ENCODE results near the gene PLXNB2.

- TF ChIP-seq, protein P1, sequence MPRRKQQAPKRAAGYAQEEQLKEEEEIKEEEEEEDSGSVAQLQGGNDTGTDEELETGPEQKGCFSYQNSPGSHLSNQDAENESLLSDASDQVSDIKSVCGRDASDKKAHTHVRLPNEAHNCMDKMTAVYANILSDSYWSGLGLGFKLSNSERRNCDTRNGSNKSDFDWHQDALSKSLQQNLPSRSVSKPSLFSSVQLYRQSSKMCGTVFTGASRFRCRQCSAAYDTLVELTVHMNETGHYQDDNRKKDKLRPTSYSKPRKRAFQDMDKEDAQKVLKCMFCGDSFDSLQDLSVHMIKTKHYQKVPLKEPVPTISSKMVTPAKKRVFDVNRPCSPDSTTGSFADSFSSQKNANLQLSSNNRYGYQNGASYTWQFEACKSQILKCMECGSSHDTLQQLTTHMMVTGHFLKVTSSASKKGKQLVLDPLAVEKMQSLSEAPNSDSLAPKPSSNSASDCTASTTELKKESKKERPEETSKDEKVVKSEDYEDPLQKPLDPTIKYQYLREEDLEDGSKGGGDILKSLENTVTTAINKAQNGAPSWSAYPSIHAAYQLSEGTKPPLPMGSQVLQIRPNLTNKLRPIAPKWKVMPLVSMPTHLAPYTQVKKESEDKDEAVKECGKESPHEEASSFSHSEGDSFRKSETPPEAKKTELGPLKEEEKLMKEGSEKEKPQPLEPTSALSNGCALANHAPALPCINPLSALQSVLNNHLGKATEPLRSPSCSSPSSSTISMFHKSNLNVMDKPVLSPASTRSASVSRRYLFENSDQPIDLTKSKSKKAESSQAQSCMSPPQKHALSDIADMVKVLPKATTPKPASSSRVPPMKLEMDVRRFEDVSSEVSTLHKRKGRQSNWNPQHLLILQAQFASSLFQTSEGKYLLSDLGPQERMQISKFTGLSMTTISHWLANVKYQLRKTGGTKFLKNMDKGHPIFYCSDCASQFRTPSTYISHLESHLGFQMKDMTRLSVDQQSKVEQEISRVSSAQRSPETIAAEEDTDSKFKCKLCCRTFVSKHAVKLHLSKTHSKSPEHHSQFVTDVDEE (CRISPR knock-in tag; IDR thresholded peaks at IDR 0.05), result no peak
- TF ChIP-seq TOX (CRISPR knock-in tag; IDR thresholded peaks at IDR 0.05; ENCODE audit: borderline replicate concordance) (no peak), ESRRG (CRISPR knock-in tag; IDR thresholded peaks at IDR 0.05) (no peak), PPARA (CRISPR knock-in tag; IDR thresholded peaks at IDR 0.05; ENCODE audit: borderline replicate concordance) (no peak), CREB5 (CRISPR knock-in tag; IDR thresholded peaks at IDR 0.05; ENCODE audit: low read depth) (no peak), RARB (CRISPR knock-in tag; IDR thresholded peaks at IDR 0.05) (no peak), TCF4 (CRISPR knock-in tag; IDR thresholded peaks at IDR 0.05; ENCODE audit: borderline replicate concordance) (no peak), CSRNP3 (CRISPR knock-in tag; IDR thresholded peaks at IDR 0.05) (no peak), PATZ1 (CRISPR knock-in tag; IDR thresholded peaks at IDR 0.05; ENCODE audit: borderline replicate concordance) (no peak), ZNF8 (CRISPR knock-in tag; IDR thresholded peaks at IDR 0.05) (no peak), ZFP3 (CRISPR knock-in tag; IDR thresholded peaks at IDR 0.05) (no peak), ZC3H10 (CRISPR knock-in tag; IDR thresholded peaks at IDR 0.05) (no peak), ZFP30 (CRISPR knock-in tag; IDR thresholded peaks at IDR 0.05) (no peak), ZNF565 (CRISPR knock-in tag; conservative IDR thresholded peaks at IDR 0.05; ENCODE audit: low read depth) (no peak)
Measured at GRCh38 chr22:50303848-50304527, 3.5 kb downstream of the PLXNB2 start.
